Activated CD8-positive, alpha-beta memory T cell treated with anti-CD3 and anti-CD28 coated beads, Interleukin-2, amount 50 U/mL, for 1 hour (primary cell): ENCODE measurements around the gene CAMK2D.

Experiments used
- DNase-seq: peaks from one replicate; pipeline ENCODE4 v3.0.0-alpha.2; 2020; ENCODE audit errors: extremely low read depth

Gene CAMK2D

DNA sequence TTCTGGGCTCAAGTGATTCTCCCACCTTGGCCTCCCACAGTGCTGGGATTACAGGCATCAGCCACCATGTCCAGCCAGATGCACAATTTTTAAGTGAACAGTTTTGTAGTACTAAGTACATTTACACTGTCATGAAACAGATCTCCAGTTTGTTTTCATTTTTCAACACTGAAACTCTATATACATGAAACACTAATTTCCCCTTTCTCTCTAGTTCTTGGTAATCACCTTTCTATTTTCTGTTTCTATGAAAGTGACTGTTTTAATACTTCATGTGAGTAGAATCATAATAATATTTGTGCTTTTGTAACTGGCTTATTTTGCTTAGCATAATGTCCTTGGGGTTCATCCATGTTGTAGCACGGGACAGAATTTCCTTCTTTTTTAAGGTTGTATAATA is 237.4 kb downstream of the CAMK2D start:
- DNase-seq, result no peak

DNA sequence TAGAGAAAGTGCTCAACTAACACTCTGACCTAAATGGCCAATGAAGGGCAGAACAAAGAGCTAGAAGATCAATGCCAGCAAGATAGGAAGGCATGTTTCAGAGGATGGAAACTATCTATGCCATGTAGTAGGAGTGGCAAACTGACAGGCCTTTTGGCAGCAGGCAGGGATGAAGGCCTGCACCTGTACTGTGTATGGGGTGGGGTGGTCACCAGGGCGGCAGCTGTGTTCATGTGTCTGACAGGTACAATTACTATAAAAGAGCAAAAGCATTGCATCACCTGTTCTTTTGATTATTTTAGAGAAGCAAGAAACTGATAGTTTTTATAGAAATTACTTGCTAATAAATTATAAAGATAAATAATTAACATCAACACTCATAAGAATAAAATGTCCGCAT is 239.1 kb downstream of the CAMK2D start:
- no peak for DNase-seq

DNA sequence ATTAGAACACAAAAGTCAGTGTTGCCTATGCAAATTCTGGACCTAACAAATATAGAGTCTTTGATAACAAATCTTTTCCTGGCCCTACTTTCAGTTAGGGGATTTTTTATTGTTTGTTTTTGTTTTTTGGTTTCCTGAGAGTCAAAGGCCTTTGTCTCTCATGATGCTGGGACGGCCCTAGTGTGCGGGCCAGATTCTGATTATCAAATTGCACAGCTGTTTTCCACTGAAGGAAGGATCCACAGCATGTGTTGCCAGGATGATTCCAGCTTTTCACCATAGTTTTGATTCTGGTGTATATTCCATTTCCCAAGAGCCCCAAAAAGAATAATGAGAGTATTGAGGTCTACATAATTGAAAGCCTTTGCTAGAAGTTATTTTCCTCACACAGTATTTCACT is 248.2 kb downstream of the CAMK2D start:
- no peak for DNase-seq

DNA sequence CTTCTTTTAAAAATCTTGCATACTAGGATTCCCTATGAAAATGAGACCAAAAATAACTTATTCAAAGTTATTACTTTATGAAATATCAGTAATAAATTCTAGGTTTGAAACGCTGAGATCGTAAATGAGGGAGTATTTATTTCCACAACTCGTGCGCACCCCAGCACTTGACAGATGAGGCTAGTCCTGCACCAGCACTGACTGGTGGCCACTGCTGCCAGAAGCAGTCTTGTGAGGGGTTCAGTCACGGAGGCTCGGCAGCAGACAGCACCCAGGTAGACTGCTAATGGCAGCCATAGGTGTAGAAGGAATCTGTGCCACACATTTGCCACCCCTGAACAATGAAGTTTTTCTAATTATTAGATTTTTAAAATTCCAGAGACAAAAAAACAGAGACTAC is 248.7 kb downstream of the CAMK2D start:
- no peak for DNase-seq

DNA sequence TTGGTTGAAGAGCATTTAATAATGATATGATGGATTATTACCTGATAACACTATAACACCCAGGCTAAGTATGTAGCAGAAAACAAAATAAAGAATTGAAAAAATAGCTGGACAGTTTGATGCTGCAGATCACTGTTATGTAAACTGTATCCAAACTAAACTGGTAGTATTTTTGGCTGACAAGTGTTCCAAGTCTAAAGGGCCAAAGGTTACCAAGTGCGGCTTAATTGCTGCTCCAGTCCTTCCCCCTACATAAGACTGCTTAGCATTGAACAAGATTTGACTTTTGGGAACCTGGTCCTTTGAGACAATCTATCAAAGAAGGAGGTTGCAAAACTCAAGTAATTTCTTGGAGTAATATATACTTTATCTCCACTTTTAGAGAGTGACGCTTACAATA is 249.6 kb downstream of the CAMK2D start:
- DNase-seq, result no peak

DNA sequence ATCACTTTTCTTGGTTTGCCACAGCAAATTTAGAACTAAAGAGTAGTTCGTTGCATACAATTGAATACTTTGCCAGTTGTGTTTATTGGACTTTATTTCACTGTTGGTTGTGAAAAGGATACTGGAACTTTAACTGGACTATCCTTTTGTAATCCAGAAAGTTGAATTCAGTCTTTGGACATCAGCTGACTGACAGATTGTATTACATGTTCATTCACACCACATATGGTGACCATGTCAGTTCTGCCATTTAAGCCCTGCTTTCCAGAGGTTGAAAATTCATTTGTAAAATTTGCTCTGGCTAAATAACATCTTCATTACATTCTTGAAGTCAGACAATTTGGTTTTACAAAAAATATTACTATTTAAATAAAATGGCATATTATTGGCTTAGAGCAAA is 251.7 kb downstream of the CAMK2D start:
- no peak for DNase-seq

DNA sequence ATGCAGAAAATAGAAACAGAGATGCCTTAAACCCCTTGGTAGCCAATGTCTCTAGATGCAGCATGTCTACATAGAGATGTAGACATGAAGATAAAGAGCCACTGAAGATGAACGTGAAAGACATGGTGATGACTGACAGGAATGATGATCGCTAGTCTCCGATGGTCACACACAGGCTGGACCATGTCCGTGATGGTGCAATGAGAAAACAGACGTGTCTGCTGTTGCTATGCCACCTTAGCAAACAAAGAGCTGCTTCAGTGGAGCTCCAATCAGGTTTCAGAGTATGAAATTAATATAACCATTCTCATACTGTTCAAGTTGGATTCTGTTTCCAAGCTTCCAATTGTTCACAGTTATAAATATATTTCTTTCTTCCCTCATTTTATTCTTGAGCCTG is 256.5 kb downstream of the CAMK2D start:
- DNase-seq, result no peak

DNA sequence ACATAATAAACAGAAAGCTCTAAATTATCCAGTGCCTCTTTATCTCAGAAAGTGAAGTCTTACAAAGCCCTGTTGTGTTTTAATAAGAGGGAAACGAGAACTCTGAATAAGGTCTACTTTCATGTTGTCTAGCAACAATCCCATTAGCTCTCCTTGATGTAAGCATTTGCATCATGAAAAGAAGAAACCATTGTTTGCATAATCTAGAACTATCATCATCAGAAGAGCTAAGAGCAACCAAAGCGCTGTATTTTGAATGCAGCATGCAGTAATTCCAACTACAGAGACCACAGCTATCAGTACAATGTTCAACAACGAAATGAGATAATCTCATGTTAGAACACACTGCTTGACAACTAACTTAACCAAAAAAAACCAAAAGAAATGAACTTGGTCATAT is 257.1 kb downstream of the CAMK2D start:
- DNase-seq, result no peak

DNA sequence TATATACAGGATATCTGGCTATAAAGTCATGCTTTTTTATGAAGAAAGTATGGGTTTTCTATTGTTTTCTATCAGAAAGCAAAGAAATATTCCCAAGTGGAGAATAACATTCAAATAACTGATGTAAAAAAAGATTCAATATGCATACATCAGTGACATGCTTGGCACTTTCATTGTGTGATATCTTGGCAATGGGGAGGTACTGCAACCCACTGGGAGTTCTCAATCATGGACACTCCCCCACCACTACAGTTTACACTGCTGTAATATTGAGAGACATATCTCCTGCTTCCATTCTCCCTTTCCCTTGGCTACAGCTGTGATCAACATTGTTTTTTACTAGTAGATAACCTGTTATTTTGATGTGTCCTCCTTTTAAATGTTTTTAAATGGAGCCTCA is 257.8 kb downstream of the CAMK2D start:
- no peak for DNase-seq

DNA sequence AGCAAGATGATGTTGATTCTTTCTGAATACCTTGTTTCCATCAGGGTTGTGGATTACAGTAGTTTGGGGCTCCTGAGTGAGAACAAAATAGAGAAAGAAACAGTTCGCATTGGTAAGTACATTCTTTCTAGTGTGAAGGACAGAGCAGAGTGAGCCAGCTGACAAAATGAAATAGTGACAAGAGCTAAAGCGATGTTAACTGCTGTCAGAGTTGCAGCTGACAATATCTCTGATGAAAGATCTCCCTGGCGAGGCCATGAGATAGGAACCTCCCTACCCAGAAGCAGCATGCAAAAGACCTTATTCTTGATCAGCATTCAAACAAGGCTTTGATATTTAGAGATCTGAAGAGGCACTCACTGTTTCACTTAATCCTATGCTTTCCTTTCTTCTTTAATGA is 258.6 kb downstream of the CAMK2D start:
- DNase-seq, result no peak

DNA sequence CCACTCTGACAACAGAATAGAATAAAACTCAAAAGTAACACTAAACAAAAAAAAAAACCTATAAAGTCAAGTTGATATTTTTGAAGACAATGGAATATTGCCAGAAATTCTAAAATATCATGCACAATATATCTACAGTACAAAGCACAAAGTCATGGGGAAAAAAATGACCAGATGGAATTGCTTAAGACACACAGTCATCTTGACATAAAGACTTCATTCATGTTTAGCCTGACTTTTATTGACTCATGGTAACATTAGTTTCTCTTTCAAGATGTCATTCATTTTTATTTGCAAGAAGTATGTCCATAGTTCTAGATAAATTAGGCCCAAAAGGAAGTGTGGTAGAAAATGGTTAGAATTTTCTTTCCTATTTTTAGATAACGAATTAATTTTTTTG is 259.1 kb downstream of the CAMK2D start:
- DNase-seq, result no peak

DNA sequence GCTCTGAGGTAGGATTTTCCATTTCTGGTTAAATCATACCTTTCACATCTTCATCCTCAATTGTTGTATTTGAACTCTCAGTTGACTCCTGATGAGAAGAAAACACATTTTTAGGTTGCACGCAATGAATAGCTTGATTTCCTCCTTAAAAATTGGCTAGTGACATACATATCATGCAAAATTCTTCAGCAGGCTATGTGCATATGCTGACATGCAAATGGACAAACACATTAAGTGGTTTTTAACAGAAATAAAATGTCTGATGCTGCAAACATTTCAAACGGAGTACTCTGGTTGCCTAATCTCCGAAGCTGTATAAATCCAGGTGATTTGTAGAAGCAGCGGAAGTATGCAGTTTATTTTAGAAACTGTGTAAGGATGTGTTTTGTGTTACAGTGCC is 261.1 kb downstream of the CAMK2D start:
- DNase-seq, result no peak

DNA sequence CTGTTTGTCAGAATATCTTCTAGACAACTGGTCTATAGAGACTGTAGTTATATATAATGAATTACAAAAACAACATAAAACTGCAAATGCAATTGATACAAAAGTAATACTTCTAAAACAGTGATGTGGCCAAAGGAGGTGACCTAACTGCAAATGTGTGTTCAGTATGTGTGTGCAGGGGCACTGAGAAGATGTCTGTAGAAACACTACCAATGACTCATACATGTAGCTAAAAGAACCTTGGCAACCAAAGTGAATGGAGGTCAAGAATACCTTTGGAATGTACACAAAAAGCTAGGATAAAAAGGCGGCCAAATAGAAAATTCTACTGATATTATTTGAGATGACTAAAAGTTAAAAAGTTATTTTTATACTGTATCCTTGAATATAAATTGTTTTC is 261.8 kb downstream of the CAMK2D start:
- no peak for DNase-seq

DNA sequence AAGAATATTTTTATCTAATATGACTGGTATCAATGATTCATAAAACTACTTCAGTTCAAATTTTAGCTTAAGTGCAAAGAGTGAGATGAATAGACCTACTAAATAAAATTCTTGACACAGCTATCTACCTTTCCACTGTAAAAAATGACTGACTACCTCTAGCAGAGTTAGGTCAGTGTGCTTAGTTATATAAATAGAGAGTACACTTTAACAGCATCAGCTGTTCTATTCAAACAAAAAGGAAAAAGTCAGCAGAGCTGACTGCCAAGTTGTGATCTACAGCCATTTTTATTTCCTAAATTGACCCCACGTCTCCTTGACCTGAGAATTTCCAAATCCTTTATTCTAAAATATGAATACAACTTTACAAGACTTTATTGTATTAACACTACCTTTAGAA is 262.4 kb downstream of the CAMK2D start:
- no peak for DNase-seq

DNA sequence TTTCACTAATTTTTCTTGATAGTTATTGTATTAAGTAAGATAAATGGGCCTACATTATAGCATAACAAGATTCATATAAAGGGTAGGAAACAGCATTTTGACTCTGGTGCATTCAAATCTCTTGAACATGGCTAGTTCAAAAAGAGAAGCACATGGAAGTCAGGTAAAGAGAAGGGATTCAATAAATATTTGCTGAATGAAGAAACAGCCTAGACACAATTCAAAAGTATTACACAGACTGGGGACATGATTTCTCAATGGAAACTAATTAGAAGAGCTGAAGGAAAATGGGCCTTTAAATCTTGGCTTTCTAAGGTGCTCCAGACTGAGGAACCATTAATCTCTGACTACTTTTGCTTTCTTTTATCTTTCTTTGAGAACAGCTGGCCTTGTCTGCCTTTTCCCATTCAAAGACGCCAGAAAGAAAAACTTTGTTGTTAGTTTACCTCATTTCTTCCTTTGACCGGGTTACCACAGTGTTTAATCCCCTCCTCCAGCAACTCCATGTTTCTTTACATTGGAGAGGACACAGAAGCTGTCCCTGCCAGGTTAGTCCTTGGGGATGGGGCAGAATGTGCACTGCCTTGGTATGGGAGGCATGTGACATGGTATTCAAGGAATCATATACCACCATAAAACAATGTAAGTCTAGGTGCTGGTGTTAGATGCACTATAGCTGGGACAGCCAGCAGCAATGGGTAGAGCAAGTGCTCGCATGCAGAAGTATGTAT is 264.2 kb downstream of the CAMK2D start:
- DNase-seq, result no peak

DNA sequence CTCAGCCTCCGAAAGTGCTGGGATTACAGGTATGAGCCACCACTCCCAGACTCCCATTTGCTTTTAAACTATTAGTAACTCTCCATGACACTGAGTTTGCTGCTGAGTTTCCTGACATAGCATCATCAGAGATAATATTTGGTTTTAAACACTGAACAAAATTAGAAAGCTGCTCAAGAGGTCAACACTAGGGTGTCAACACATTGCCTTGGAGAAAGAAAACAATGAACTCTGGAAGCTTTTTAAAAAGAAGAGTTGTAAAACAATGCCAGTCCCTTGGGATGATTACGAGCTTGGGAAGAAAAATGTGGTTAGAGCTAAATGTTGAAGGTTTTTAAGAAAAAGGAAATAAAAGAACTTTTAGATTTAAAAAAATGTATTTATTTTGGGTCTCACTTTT is 264.8 kb downstream of the CAMK2D start:
- DNase-seq, result no peak

DNA sequence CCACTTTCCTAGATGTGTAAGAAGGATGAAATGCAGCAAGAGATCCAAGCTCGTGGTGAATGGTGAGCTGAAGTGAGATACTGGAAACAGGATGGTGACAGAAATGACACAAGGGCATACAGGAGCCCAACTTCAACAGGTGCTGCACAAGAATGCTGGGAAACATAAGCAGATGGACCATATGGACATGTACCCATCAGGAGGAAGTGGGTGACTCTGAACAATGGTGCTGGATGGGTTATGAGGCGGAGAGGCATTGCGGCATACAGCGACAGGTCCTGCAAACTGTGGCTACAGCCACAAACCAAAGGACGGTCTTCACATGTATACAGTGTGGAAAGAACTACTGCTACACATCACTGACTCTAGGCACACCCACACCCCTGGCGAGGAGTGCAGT is 265.7 kb downstream of the CAMK2D start:
- DNase-seq, result no peak

DNA sequence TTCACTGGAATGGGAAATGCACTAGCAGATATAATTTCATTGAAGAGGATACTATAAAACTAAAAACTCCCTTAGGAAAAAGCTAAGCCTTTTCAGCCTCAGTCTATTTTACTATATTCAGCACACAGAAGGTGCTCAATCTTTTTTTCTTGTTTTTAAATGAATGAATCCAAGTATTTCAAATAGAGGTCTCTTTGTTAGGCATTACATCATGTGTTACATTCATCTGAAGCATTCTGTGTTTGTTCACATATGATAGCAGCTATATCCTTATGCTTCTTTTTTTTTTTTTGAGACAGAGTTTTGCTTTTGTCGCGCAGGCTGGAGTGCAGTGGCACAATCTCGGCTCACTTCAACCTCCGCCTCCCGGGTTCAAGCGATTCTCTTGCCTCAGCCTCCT is 278.4 kb downstream of the CAMK2D start:
- no peak for DNase-seq

DNA sequence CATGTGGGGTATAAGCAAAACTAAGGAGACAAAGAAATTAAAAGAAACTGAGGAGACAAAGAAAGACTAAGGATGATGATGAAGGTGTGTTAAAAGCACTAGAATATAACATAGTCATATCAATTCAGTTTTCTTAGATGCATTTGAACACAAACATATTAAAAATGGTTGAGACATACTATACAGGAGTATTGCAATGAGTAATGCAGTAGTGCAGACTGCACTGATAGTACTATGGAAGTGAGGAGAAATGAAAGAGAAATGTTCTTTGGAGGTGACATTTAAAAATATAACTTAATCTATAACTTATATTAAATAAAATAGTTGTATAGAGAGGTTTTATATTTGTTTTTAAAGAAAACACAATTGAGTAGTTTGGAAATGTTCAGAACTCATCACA is 279.2 kb downstream of the CAMK2D start:
- no peak for DNase-seq

DNA sequence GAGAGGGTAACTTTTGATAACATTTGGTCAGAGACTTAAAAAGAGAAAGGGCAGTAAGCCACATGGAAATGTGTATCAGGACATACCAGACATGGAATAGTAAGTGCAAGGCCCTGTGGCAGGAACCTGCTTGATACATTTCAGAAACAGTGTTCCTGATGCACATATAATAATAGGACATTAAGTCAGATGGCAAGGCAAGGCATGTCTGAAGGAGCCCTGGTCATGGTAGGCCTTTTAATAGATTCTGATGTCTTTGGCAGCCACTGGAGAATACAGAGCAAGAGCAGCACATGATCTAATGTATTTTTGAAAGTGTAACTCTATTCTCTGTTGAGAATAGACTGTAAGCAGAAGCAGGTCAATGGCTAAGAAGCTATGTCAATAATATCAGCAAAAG is 279.7 kb downstream of the CAMK2D start:
- no peak for DNase-seq

DNA sequence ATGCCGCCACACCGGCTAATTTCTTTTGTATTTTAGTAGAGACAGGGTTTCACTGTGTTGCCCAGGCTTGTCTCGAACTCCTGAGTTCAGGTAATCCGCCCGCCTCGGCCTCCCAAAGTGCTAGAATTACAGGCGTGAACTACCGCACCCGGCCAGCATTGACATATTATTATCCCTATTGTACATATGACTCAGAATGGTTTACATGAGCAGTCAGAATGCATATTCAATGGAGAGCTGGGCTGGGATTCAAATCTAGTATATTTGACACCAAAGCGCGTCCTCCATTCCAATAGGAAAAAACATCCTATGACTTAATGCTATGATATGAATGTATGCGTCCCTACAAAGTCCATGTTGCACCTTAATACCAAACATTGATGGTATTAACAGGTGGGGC is 281.4 kb downstream of the CAMK2D start:
- no peak for DNase-seq

DNA sequence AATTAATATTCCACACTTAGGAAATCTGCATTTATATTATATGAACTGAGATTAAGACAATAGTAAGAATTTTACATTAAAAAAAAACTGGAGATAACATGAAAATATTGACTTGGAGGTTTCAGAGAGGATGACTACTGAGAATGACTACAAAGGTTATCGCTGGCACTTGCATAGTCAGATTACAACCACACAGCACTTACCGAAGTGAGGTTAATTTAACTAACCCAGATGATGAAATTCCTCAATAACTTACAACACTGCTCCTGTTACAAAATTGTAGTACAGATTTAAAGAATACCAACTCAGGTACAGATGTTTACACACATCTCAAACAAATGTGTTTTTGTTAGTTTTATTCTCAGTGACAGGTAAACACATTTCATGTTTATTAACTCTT is 283.5 kb downstream of the CAMK2D start:
- DNase-seq, result no peak

DNA sequence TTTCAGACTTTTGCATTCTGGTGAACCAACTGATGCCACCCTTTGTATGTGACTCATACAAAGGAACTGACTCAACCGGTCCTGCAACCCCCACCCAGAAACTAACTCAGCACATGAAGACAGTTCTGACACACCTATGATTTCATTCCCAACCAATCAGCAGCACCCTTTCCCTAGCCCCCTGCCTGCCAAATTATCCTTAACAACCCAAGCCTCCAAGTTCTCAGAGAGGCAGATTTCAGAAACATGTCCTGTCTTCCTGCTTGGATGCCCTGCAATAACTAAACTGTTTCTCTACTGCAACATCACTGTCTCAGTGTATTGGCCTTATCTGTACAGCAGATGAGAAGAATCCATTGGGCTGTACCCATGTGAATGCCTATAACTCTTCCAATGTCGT is 284.7 kb downstream of the CAMK2D start:
- DNase-seq, result no peak

DNA sequence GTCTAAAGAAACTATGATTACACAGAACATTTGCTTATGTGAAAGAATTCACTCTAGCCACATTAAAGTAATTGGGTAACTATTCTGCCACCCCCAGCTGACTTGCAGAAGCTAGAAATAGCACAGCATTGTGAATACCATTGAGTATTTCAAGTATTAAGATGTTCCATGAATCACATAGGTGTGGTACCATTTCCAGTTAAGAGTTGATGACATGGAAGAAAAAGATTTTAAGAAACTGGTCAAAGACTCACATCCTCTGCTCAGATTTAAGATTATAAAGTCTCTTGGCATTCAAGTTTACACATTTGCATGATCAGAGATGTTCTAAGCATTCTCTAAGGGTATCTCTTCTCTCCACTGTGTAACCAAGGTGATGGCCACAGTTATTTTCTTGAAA is 287.5 kb downstream of the CAMK2D start:
- no peak for DNase-seq

DNA sequence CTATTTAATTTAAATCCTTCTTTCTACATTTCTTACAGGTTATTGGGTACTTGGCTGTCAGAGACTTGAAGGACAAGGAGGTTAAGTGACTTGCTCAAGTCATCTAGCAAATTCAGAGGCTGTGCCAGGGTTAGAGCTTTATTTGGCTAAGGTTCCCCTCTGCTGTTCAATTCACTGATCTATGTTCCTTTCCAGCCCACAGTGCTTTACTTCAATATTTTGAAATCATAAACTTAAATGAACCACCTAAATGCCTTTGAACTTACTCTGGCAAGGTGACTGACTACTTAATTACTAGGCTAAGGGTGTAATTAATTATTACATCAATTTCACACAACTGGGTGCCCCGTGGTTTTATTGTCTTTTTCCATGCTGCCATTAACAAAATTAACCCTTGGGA is 288.7 kb downstream of the CAMK2D start:
- no peak for DNase-seq
